Astrocyte (in vitro differentiated cells and primary cell): ENCODE data around the gene SLC16A2.

Experiments
- CTCF ChIP-seq: IDR thresholded peaks from 2 replicates; pipeline ENCODE4 v1.5.1; 2011; ENCODE audit warnings: low read depth, mild to moderate bottlenecking, inconsistent platforms, low read length, moderate library complexity; ENCODE audit not compliant: insufficient read depth
- EZH2 ChIP-seq: IDR thresholded peaks from 2 replicates; pipeline ENCODE4 v1.6.1; 2012; ENCODE audit warnings: mild to moderate bottlenecking, low read length, inconsistent platforms; ENCODE audit not compliant: insufficient read depth

DNA sequence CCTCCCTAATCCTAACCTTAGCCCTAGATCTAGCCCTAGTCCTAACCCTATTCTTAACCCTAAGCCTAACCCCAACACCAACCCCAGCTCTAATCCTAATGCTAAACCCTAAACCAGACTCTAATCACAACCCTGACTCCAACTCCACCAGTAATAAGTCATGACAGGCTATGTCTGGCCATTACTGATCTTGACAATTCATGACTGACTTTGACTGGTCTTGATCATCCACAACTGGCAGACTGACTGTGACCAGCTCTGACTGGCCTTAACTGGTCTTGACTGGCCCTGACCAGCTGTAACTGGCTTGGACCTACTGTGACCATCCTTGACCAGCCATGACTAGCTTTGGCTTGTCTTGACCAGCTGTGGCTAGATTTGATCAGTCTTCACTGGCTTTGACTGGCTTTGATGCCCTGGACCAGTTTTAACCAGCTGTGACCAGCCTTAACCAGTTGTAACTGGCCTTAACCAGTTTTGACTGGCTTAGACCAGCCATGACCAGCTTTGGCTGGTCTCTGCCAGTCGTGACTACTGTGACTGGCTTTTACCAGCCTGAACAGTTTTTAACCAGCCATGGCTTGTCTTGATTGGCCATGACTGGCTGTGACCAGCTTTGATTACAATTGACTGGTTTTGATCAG is 124.7 kb downstream of the SLC16A2 start:
- TF ChIP-seq CTCF (no peak), EZH2 (no peak)
